AG10803 (cell line): ENCODE measurements around the gene KSR1.

Experiments
- DNase-seq: peaks from one replicate; pipeline ENCODE4 v3.0.0; 2010; ENCODE audit warnings: low read depth
- H3K4me3 ChIP-seq: 2 replicates; pipeline ENCODE4 v1.5.1; 2011; ENCODE audit warnings: mild to moderate bottlenecking, low read length, control low read depth
- CTCF ChIP-seq: conservative IDR thresholded peaks from 2 replicates; pipeline ENCODE4 v1.5.1; 2011; ENCODE audit warnings: mild to moderate bottlenecking, low read length, control low read depth, inconsistent platforms

The KSR1 gene

DNA sequence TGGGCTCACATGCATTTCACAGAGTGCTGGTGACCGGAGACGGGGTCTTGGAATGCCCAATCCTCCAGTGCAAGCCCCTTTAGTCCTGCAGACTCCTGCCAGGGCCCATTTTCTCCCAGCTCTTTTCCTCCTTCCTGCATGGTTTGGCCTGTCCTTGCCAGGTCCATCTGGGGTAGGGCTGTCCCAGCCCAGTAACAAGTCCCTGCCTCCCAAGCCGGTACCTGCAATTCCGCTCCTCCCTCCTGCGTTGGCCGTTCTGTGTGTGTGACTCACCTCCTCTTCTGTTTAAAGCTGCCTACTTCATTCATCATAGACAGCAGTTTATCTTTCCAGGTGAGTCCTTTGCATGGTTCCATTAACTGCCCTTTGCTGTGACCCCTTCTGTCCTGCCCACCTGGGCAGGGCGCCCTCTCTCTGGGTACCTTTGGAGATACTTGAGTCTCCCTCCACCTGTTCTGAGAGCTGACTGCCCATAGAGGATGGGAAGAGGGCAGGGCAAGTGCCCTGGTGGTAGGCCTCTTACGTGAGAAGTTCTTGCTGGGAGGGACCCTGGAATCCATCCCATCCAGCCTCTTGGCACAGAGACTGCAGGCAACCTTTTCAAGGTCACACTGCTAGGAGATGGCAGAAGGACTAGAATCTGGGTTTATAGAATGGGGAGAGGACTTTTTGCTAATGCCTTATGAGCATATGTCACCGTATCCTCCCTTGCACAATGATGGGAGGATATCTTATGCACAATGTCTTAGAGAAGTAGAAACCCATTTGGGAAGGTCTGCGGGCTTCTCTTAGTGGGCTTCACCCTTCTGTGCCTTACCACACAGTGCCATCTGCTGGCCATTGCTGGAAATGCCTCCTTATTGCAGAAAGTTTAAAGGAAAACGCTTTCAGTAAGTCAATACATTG is 145.1 kb downstream of the KSR1 start:
- no peak overlapping the region for H3K4me3 ChIP-seq
- DNase-seq = peak; percentile 75
- peak; percentile 98 for TF ChIP-seq CTCF

DNA sequence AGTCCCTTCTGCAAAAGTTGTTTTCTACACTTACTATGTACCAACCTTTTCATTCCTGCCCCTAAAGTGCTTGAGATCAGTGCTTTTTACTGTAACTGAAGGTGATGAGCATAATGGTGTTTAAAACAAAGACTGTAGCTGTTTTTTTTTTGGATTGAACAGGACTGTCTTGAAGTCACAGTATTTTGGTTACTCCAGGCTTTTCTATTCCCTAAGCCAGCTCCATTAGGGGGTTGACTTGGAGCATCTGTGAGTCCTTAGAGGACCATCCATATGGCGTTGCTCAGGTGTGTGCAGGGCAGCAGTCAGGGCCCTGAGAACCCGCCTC is 145.7 kb downstream of the KSR1 start:
- H3K4me3 ChIP-seq = no peak overlapping the region
- TF ChIP-seq CTCF = no peak
- no peak for DNase-seq

- peak; percentile 94 for TF ChIP-seq CTCF
- no peak overlapping the region for H3K4me3 ChIP-seq
- DNase-seq = peak; percentile 60
Observed at GRCh38 chr17:27602721-27603420, 146.6 kb downstream of the KSR1 start.

DNA sequence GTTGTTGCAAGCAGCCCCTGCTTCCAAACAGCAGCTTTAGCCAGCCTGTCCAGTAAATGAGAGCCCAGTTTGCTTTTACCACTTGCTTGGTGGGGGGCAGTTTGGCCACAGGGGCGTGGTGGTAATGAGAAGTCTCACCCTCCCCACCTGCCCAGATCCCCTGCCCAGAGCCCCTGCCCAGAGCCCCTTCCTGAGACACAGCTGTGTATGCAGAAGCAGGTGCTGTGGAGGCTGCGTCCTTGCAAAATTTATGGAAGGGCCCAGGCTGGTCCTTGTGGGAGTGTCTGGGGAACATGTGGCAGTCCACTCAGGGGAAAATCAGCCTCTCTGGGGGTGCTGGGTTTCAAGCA is 147.1 kb downstream of the KSR1 start:
- no peak for DNase-seq
- no peak overlapping the region for H3K4me3 ChIP-seq
- TF ChIP-seq CTCF = no peak

DNA sequence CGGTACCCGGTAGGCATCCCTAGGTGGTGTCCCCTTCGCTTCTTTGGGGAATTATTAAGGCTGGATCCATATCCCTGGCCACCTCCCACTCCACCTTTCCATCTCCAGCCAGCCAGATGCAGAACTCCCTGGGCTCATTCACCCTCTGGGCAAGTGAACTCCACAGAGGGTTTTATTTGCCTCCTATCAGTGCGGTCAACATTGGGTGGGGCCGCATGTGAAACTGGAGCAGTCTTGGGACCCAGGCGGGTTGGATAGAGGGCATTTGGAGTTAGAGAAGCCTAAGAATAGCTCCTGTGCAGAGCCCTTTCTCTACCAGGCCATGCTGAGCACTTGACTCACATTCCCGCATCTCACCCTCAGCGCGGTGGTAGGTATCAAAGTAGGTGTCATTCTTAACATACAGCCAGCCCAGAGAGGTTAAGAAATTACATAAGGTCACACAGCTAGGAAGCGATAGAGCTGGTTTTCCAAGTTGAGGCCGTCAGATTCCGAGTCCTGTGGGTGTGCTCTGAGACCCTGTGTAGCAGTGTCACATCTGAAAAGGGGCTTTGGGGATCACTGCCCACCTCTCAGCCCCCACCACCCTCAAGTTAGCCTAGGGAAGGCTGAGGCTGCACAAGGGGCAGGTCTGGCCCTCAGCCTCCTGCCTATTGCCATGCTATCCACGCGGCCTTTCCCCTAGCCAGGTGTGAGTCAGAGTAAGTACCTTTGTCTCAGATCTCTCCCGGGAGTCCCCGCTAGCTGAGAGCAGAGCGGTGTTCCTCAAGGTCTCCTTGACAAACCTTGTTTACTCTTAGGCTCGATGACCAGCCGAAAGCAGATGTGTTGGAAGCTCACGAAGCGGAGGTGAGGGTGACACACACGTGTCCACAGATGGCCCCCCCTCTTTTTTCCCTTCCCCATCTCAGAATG is 147.9 kb downstream of the KSR1 start:
- no peak for TF ChIP-seq CTCF
- no peak overlapping the region for H3K4me3 ChIP-seq
- DNase-seq = no peak

GRCh38 chr17:27605409-27605808 is 149.2 kb downstream of the KSR1 start:
- no peak for TF ChIP-seq CTCF
- no peak overlapping the region for H3K4me3 ChIP-seq
- DNase-seq = no peak
